HEK293T (cell line): Measurements from ENCODE around the gene SRGAP1.

ENCODE experiments used
- ARNT ChIP-seq: fragments of 450-650 bp; IDR thresholded peaks from 2 replicates; pipeline ENCODE4 v1.6.1; 2017; ENCODE audit warnings: mild to moderate bottlenecking
- BHLHE40 ChIP-seq: fragments of 450-650 bp; IDR thresholded peaks from 2 replicates; pipeline ENCODE4 v1.6.1; 2016; ENCODE audit warnings: mild to moderate bottlenecking, moderate library complexity, borderline replicate concordance
- CTBP1 ChIP-seq: fragments of 450-650 bp; IDR thresholded peaks from 2 replicates; pipeline ENCODE4 v1.6.1; 2016; ENCODE audit warnings: borderline replicate concordance
- ELF4 ChIP-seq: fragments of 450-650 bp; IDR thresholded peaks from 2 replicates; pipeline ENCODE4 v1.6.1; 2017; ENCODE audit warnings: antibody characterized with exemption
- FOXA1 ChIP-seq: fragments of 450-650 bp; IDR thresholded peaks from 2 replicates; pipeline ENCODE4 v1.6.1; 2016; ENCODE audit warnings: mild to moderate bottlenecking
- FOXK2 ChIP-seq: fragments of 450-650 bp; IDR thresholded peaks from 2 replicates; pipeline ENCODE4 v1.6.1; 2016; ENCODE audit warnings: mild to moderate bottlenecking
- FOXM1 ChIP-seq: fragments of 450-650 bp; IDR thresholded peaks from 2 replicates; pipeline ENCODE4 v1.6.1; 2017; ENCODE audit warnings: mild to moderate bottlenecking, borderline replicate concordance
- LEF1 ChIP-seq: fragments of 450-650 bp; IDR thresholded peaks from 2 replicates; pipeline ENCODE4 v1.6.1; 2017; ENCODE audit warnings: mild to moderate bottlenecking, borderline replicate concordance
- NFRKB ChIP-seq: fragments of 450-650 bp; IDR thresholded peaks from 2 replicates; pipeline ENCODE4 v1.6.1; 2016; ENCODE audit warnings: mild to moderate bottlenecking, moderate library complexity
- SP1 ChIP-seq: fragments of 450-650 bp; IDR thresholded peaks from 2 replicates; pipeline ENCODE4 v1.6.1; 2017
- SUZ12 ChIP-seq: fragments of 450-650 bp; IDR thresholded peaks from 2 replicates; pipeline ENCODE4 v1.6.1; 2016; ENCODE audit warnings: mild to moderate bottlenecking
- TARDBP ChIP-seq: fragments of 450-650 bp; IDR thresholded peaks from 2 replicates; pipeline ENCODE4 v1.6.1; 2016
- ZNF384 ChIP-seq: fragments of 450-650 bp; IDR thresholded peaks from 2 replicates; pipeline ENCODE4 v1.6.1; 2016
- TF ChIP-seq, protein P1 (sequence below): fragments of 450-650 bp; IDR thresholded peaks from 2 replicates; pipeline ENCODE4 v1.6.1; 2016

DNA sequence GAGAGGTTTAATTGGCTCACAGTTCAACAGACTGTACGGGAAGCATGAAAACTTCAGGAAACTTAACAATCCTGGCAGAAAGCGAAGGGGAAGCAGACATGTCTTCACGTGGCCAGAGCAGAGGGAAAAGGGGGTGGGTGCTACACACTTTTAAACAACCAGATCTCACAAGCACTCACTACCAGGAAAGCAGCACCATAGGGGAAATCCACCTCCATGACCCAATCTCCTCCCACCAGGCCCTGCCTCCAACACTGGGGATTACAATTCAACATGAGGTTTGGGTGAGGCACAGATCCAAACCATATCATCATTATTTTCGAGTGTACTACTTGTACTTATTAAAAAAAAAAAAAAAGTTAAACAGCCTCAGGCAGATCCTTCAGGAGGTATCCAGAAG, 34.9 kb upstream of the SRGAP1 start:
- no peak for TF ChIP-seq ARNT
- TF ChIP-seq BHLHE40: no peak
- no peak for TF ChIP-seq SUZ12
- no peak for TF ChIP-seq TARDBP
- no peak for TF ChIP-seq CTBP1
- TF ChIP-seq ZNF384: no peak
- no peak for TF ChIP-seq FOXM1
- TF ChIP-seq FOXK2: no peak
- TF ChIP-seq SP1: no peak
- no peak for TF ChIP-seq LEF1
- TF ChIP-seq FOXA1: no peak
- TF ChIP-seq, protein P1, sequence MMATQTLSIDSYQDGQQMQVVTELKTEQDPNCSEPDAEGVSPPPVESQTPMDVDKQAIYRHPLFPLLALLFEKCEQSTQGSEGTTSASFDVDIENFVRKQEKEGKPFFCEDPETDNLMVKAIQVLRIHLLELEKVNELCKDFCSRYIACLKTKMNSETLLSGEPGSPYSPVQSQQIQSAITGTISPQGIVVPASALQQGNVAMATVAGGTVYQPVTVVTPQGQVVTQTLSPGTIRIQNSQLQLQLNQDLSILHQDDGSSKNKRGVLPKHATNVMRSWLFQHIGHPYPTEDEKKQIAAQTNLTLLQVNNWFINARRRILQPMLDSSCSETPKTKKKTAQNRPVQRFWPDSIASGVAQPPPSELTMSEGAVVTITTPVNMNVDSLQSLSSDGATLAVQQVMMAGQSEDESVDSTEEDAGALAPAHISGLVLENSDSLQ: no peak
- no peak for TF ChIP-seq NFRKB
- no peak for TF ChIP-seq ELF4
